PC-9 (cell line): Measurements from ENCODE around the gene PEAK3. TPM values are rescaled to one million over a fixed set of nuclear protein-coding genes. Genes with fewer than 3 reads are reported as not detected.

Source experiments
- BruUV-seq: library from RNA; stranded (reverse); fragments of 400-500 nt; replicated peaks from 2 replicates; lab custom pipeline; 2021; lab: Mats Ljungman, UMichigan
- CTCF ChIA-PET: fragments of 300-600 bp; sonication (Branson Sonifier 250); formaldehyde crosslinking; loops from one replicate; lab custom pipeline; 2022; ENCODE audit warnings: antibody characterized with exemption; lab: Charles Lee
- POLR2A ChIA-PET: fragments of 300-600 bp; sonication (Branson Sonifier 250); formaldehyde crosslinking; loops from one replicate; lab custom pipeline; 2022; ENCODE audit warnings: antibody characterized with exemption; ENCODE audit not compliant: unreplicated experiment; lab: Charles Lee
- DNase-seq, 2 experiments: peaks; one replicate each; pipeline versions ENCODE4 v3.0.0 to v3.0.0-alpha.2; 2015 to 2022; ENCODE audit warnings: mixed read lengths in 1 of 2
- H2AFZ ChIP-seq: fragments of 200-600 bp; sonication (generic); 2 replicates; pipeline ENCODE4 v1.8.1; 2017; ENCODE audit warnings: antibody characterized with exemption
- H3F3A ChIP-seq: fragments of 200-600 bp; sonication (generic); 2 replicates; pipeline ENCODE4 v1.8.1; 2017; ENCODE audit warnings: antibody characterized with exemption, mild to moderate bottlenecking, low read depth; ENCODE audit not compliant: insufficient read depth
- H3K27ac ChIP-seq: fragments of 200-600 bp; sonication (generic); 2 replicates; pipeline ENCODE4 v1.6.1; 2016; ENCODE audit warnings: mixed run types
- H3K27me3 ChIP-seq: fragments of 200-600 bp; sonication (generic); 2 replicates; pipeline ENCODE4 v1.6.1; 2016; ENCODE audit warnings: low read depth, mixed run types; ENCODE audit not compliant: insufficient read depth
- H3K36me3 ChIP-seq: fragments of 200-600 bp; sonication (generic); 2 replicates; pipeline ENCODE4 v1.6.1; 2016; ENCODE audit warnings: low read depth, mixed run types
- H3K4me1 ChIP-seq: fragments of 200-600 bp; sonication (generic); replicated peaks from 2 replicates; pipeline ENCODE4 v1.6.1; 2016; ENCODE audit warnings: mixed run types; ENCODE audit not compliant: insufficient read depth
- H3K4me2 ChIP-seq: fragments of 200-600 bp; sonication (generic); 2 replicates; pipeline ENCODE4 v1.6.1; 2017; ENCODE audit warnings: mixed run types
- H3K4me3 ChIP-seq: fragments of 200-600 bp; sonication (generic); 2 replicates; pipeline ENCODE4 v1.6.1; 2016; ENCODE audit warnings: mixed run types
- H3K79me2 ChIP-seq: fragments of 200-600 bp; sonication (generic); 2 replicates; pipeline ENCODE4 v1.6.1; 2017; ENCODE audit warnings: low read depth, mixed run types
- H3K9me2 ChIP-seq: fragments of 200-600 bp; sonication (generic); 2 replicates; pipeline ENCODE4 v1.8.1; 2017; ENCODE audit warnings: mild to moderate bottlenecking; ENCODE audit not compliant: insufficient read depth
- H3K9me3 ChIP-seq: fragments of 200-600 bp; sonication (generic); 2 replicates; pipeline ENCODE4 v1.8.1; 2016; ENCODE audit warnings: low read depth; ENCODE audit not compliant: insufficient read depth
- H4K20me1 ChIP-seq: fragments of 200-600 bp; sonication (generic); 2 replicates; pipeline ENCODE4 v1.8.1; 2017; ENCODE audit not compliant: insufficient read depth
- CTCF ChIP-seq: fragments of 200-600 bp; sonication (generic); conservative IDR thresholded peaks from 2 replicates; pipeline ENCODE4 v1.6.1; 2017; ENCODE audit warnings: mixed run types, antibody characterized with exemption, mild to moderate bottlenecking, moderate library complexity
- EZH2 ChIP-seq: fragments of 200-600 bp; sonication (generic); IDR thresholded peaks from 2 replicates; pipeline ENCODE4 v1.8.0; 2017; ENCODE audit warnings: antibody characterized with exemption, low read depth
- intact Hi-C: fragments of 100-400 bp; cut with micrococcal nuclease; formaldehyde crosslinking; loops from one replicate; pipeline ENCODE4 v1.10.0; 2022; ENCODE audit not compliant: unreplicated experiment
- total RNA-seq: library from RNA; stranded (reverse); gene quantifications from 2 replicates; pipeline ENCODE4 v1.2.3, GENCODE V29; 2021

The PEAK3 gene
- total RNA-seq, 1 experiment from 2014 or later: not detected

GRCh38 chr19:2308114-2308556 is 26.2 kb upstream of the PEAK3 start, which contains the start of gene LINGO3:
TSS of gene LINGO3 (minus strand) at chr19:2308154. CDS start at chr19:2291776, 16,378 bp downstream.
- no peaks in the 10 kb centered on the region for H3K9me3 ChIP-seq
- ChIA-PET CTCF (no interaction called here), POLR2A (no interaction called here)
- H3K9me2 ChIP-seq: no peaks in the 10 kb centered on the region
- no peaks in the 10 kb centered on the region for H3F3A ChIP-seq
- TF ChIP-seq EZH2 (no peak), CTCF (no peak)
- no peak within 1 kb of the TSS for H3K4me3 ChIP-seq
- 0 out of 2 replicates have a peak, but pooled peaks cover 3% of the 10 kb centered on the region for H3K27me3 ChIP-seq
- intact Hi-C loops: no loop called here
- DNase-seq: no peak
- H3K36me3 ChIP-seq: no peaks in the 10 kb centered on the region
- no peaks in the 10 kb centered on the region for H4K20me1 ChIP-seq
- H3K79me2 ChIP-seq: no peaks in the 10 kb centered on the region
- no TSS peak for BruUV-seq
- no peak within 1 kb of the TSS for H3K27ac ChIP-seq
- no peak within 1 kb of the TSS for H3K4me2 ChIP-seq
- no peaks in the 10 kb centered on the region for H3K4me1 ChIP-seq
- H2AFZ ChIP-seq: no peak within 1 kb of the TSS

GRCh38 chr19:2307518-2308012 is 25.6 kb upstream of the PEAK3 start:
- Histone ChIP-seq H2AFZ (no peak overlapping the region), H3K9me3 (no peaks in the 10 kb centered on the region), H3K4me1 (no peaks in the 10 kb centered on the region), H3K27me3 (0 out of 2 replicates have a peak, but pooled peaks cover 3% of the 10 kb centered on the region), H3K79me2 (no peaks in the 10 kb centered on the region), H3F3A (no peaks in the 10 kb centered on the region), H3K4me3 (no peak overlapping the region), H3K4me2 (no peak overlapping the region), H3K9me2 (no peaks in the 10 kb centered on the region), H3K27ac (no peak overlapping the region), H4K20me1 (no peaks in the 10 kb centered on the region), H3K36me3 (no peaks in the 10 kb centered on the region)
- CTCF ChIA-PET: no interaction called here
- no peak for TF ChIP-seq CTCF
- no peak for TF ChIP-seq EZH2
- BruUV-seq: no TSS peak
- intact Hi-C loops: no loop called here
- POLR2A ChIA-PET: no interaction called here
- no peak for DNase-seq

- Histone ChIP-seq H3F3A (no peaks in the 10 kb centered on the region), H3K79me2 (no peaks in the 10 kb centered on the region), H4K20me1 (no peaks in the 10 kb centered on the region), H2AFZ (no peak overlapping the region), H3K4me2 (no peak overlapping the region), H3K9me3 (no peaks in the 10 kb centered on the region), H3K4me3 (no peak overlapping the region), H3K36me3 (no peaks in the 10 kb centered on the region), H3K4me1 (no peaks in the 10 kb centered on the region), H3K27ac (no peak overlapping the region), H3K9me2 (no peaks in the 10 kb centered on the region), H3K27me3 (0 out of 2 replicates have a peak, but pooled peaks cover 3% of the 10 kb centered on the region)
- ChIA-PET CTCF (no interaction called here), POLR2A (no interaction called here)
- BruUV-seq: no TSS peak
- TF ChIP-seq CTCF (no peak), EZH2 (no peak)
- DNase-seq: no peak
- intact Hi-C loops: no loop called here
Observed at GRCh38 chr19:2306971-2307370, 25.0 kb upstream of the PEAK3 start.
